Endothelial cell of umbilical vein (primary cell): ENCODE data around the gene NOP16. TPM values are rescaled to one million over a fixed set of nuclear protein-coding genes. Genes with fewer than 3 reads are reported as not detected.

Experiments
- BruUV-seq: library from RNA; stranded (reverse); fragments of 400-500 nt; replicated peaks from 2 replicates; lab custom pipeline; 2021; lab: Mats Ljungman, UMichigan
- CTCF ChIA-PET: fragments of 300-600, 350-600 bp; sonication (Branson Sonifier 250); formaldehyde crosslinking; loops from one replicate; lab custom pipeline; 2021; ENCODE audit warnings: antibody characterized with exemption, inconsistent platforms; lab: Charles Lee
- POLR2A ChIA-PET: fragments of 300-600, 350-600 bp; sonication (Branson Sonifier 250); formaldehyde crosslinking; loops from one replicate; lab custom pipeline; 2021; ENCODE audit warnings: antibody characterized with exemption, inconsistent platforms; lab: Charles Lee
- DNase-seq: peaks from one replicate; pipeline ENCODE4 v3.0.0-alpha.2; 2011; ENCODE audit warnings: low read depth, low spot score
- FAIRE-seq: peaks from 2 replicates; lab custom pipeline; 2011; peaks lifted over from hg19 to GRCh38; lab: Jason Lieb, UNC
- H2AFZ ChIP-seq: 2 replicates; pipeline ENCODE4 v1.6.0; 2012; ENCODE audit warnings: low read depth, low read length, control low read depth, inconsistent platforms
- H3K27ac ChIP-seq: 2 replicates; pipeline ENCODE4 v1.5.1; 2011; ENCODE audit warnings: low read depth, mild to moderate bottlenecking, control low read depth, low read length, moderate library complexity; ENCODE audit not compliant: insufficient read depth
- H3K27me3 ChIP-seq, 2 experiments: 2 replicates each; pipeline versions ENCODE4 v1.6.0 to v1.6.1; 2011; ENCODE audit warnings: low read length in 2 of 2, mixed read lengths in 1 of 2; ENCODE audit not compliant: control insufficient read depth in 2 of 2, insufficient read depth in 2 of 2
- H3K36me3 ChIP-seq, 2 experiments: 2 replicates in 1 of 2; 3 replicates in 1 of 2; pipeline ENCODE4 v1.5.1; 2011; ENCODE audit warnings: low read length in 2 of 2, mild to moderate bottlenecking in 1 of 2, moderate library complexity in 1 of 2; ENCODE audit not compliant: control insufficient read depth in 2 of 2, insufficient read depth in 2 of 2; ENCODE audit errors: extremely low read depth in 1 of 2
- H3K4me1 ChIP-seq: 3 replicates; pipeline ENCODE4 v1.5.1; 2011; ENCODE audit warnings: mild to moderate bottlenecking, low read length; ENCODE audit not compliant: control insufficient read depth, insufficient read depth; ENCODE audit errors: extremely low read depth
- H3K4me2 ChIP-seq: 2 replicates; pipeline ENCODE4 v1.6.1; 2011; ENCODE audit warnings: low read length, control low read depth, mixed read lengths; ENCODE audit not compliant: insufficient read depth
- H3K4me3 ChIP-seq, 3 experiments: fragments of 200-600 bp in 1 of 3; sonication (generic), shearing (Covaris generic) in 1 of 3; replicated peaks in 1 of 3; 2 replicates each; pipeline ENCODE4 v1.5.1; 2011 to 2016; ENCODE audit warnings: control low read depth in 3 of 3, low read length in 3 of 3, mild to moderate bottlenecking in 2 of 3, inconsistent platforms in 1 of 3, low read depth in 1 of 3, moderate library complexity in 1 of 3; ENCODE audit not compliant: insufficient read depth in 1 of 3
- H3K79me2 ChIP-seq: 2 replicates; pipeline ENCODE4 v1.6.0; 2012; ENCODE audit warnings: low read length, inconsistent platforms; ENCODE audit not compliant: control insufficient read depth, insufficient read depth
- H3K9ac ChIP-seq: replicated peaks from 2 replicates; pipeline ENCODE3; 2011; ENCODE audit warnings: low read length, control low read depth; ENCODE audit not compliant: insufficient read depth; ENCODE audit errors: extremely low read depth
- H3K9me1 ChIP-seq: replicated peaks from 3 replicates; pipeline ENCODE4 v1.6.0; 2011; ENCODE audit warnings: mild to moderate bottlenecking, low read length; ENCODE audit not compliant: control insufficient read depth, insufficient read depth; ENCODE audit errors: extremely low read depth
- H3K9me3 ChIP-seq: replicated peaks from 2 replicates; pipeline ENCODE4 v1.5.1; 2012; ENCODE audit warnings: low read length, inconsistent platforms; ENCODE audit not compliant: control insufficient read depth, insufficient read depth
- H4K20me1 ChIP-seq: replicated peaks from 2 replicates; pipeline ENCODE3; 2011; ENCODE audit warnings: mild to moderate bottlenecking, low read length; ENCODE audit not compliant: control insufficient read depth, insufficient read depth; ENCODE audit errors: extremely low read depth
- EZH2 ChIP-seq: IDR thresholded peaks from 2 replicates; pipeline ENCODE4 v1.6.1; 2012; ENCODE audit warnings: borderline replicate concordance, low read depth, mild to moderate bottlenecking, moderate library complexity, low read length, inconsistent platforms; ENCODE audit not compliant: severe bottlenecking
- FOS ChIP-seq: IDR thresholded peaks from 2 replicates; pipeline ENCODE4 v1.6.1; 2011; ENCODE audit warnings: mild to moderate bottlenecking, low read length, moderate library complexity, borderline replicate concordance; ENCODE audit not compliant: insufficient read depth
- GATA2 ChIP-seq: IDR thresholded peaks from 2 replicates; pipeline ENCODE4 v1.7.0; 2011; ENCODE audit warnings: low read depth, mild to moderate bottlenecking, moderate library complexity, mixed read lengths, low read length; ENCODE audit not compliant: insufficient read length, insufficient read depth
- JUN ChIP-seq: IDR thresholded peaks from 2 replicates; pipeline ENCODE4 v1.6.1; 2011; ENCODE audit warnings: borderline replicate concordance, low read depth; ENCODE audit not compliant: insufficient read length, insufficient read depth
- MYC ChIP-seq: IDR thresholded peaks from one replicate; pipeline ENCODE4 v1.6.1; 2011; ENCODE audit warnings: mild to moderate bottlenecking, low read depth, low read length
- POLR2AphosphoS5 ChIP-seq: IDR thresholded peaks from 2 replicates; pipeline ENCODE4 v1.6.1; 2012; ENCODE audit warnings: low read depth, mild to moderate bottlenecking, control low read depth, low read length, moderate library complexity; ENCODE audit not compliant: insufficient read depth
- dilution Hi-C: fragments of 300-500 bp; cut with MboI; formaldehyde crosslinking; loops from one replicate; pipeline ENCODE4 v1.15.0; 2019; ENCODE audit warnings: low sequenced_read_pairs; ENCODE audit not compliant: extremely low pct_ligation_motif_present
- intact Hi-C: fragments of 100-400 bp; cut with micrococcal nuclease; formaldehyde crosslinking; loops from one replicate; pipeline ENCODE4 v1.10.0; 2022
- polyA plus RNA-seq, 4 experiments: library from polyadenylated mRNA; depleted of rRNA in 3 of 4; stranded (reverse) in 3 of 4; unstranded in 1 of 4; fragments of >200 nt; gene quantifications; 2 replicates each; pipeline versions ENCODE4 v1.2.1 to v1.2.3, GENCODE V29; 2011 to 2012; ENCODE audit warnings: missing spikeins in 1 of 4
- total RNA-seq: library from RNA; stranded (reverse); gene quantifications from 2 replicates; pipeline ENCODE4 v1.2.3, GENCODE V29; 2021
- TF ChIP-seq, protein P1 (sequence below): IDR thresholded peaks from 2 replicates; pipeline ENCODE4 v1.6.1; 2011; ENCODE audit not compliant: insufficient read depth, insufficient read length

NOP16 gene
- total and polyA plus RNA-seq, 2 donors (not counting 3 experiments of a cell fraction or from before 2014, with no cell fraction given): 41.1 to 47.4 TPM

DNA sequence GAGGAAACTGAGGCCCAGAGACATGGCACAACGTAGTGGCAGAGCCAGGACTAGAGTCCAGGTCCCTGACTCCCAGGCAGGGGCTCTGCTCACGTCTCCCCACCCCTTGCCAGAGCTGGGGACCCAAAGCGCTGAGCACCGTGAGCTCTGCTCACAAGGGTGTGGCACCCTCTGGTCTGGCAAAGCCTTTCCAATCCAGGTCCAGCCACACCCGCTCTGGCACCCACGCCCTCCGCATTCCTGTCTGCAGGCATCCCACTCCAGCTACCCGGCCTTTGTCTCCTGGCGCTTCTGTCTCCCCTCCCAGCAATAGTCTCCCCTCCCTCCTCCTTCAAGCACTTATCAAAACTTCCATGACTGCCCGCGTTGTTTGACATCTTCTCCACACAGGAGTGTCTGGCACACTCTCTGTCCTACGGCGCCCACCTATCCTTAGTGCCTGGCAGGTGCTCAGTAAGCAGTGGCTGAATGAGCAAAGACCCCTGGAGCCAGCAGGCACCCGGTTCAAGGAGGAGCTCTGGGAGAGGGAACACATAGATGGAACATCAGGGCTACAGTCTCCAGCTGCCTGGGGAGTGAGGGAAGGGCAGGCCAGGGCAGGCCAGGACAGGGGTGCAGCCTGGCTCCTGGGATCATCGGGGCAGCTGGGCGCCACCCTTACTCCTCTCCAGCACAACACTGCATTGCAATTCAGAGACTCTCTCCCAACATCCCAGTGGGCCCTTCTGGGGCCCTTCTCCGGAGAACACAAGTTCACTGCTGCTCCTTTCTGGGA, 12.2 kb upstream of the NOP16 start:
- H3K9me1 ChIP-seq: no peaks in the 10 kb centered on the region
- H3K4me1 ChIP-seq: no peaks in the 10 kb centered on the region
- TF ChIP-seq POLR2AphosphoS5: no peak
- H3K79me2 ChIP-seq: no peaks in the 10 kb centered on the region
- no peak overlapping the region for H2AFZ ChIP-seq
- FAIRE-seq (no peak), DNase-seq (no peak)
- no peak overlapping the region for H3K27ac ChIP-seq
- dilution Hi-C loops: no loop called here
- ChIA-PET CTCF (interaction anchor here (0.6 kb wide), 1 partner anchor 588 kb away, joined by 4 read pairs; no protein-coding TSS in a partner anchor), POLR2A (no interaction called here)
- peaks cover 0 to 24% of the 10 kb centered on the region in 2 experiments for H3K36me3 ChIP-seq
- no peaks in the 10 kb centered on the region for H3K9me3 ChIP-seq
- H3K4me2 ChIP-seq: no peak overlapping the region
- no TSS peak for BruUV-seq
- intact Hi-C loops: no loop called here
- no peaks in the 10 kb centered on the region for H3K27me3 ChIP-seq
- H3K4me3 ChIP-seq: no peak overlapping the region
- no peak overlapping the region for H3K9ac ChIP-seq
- no peaks in the 10 kb centered on the region for H4K20me1 ChIP-seq

DNA sequence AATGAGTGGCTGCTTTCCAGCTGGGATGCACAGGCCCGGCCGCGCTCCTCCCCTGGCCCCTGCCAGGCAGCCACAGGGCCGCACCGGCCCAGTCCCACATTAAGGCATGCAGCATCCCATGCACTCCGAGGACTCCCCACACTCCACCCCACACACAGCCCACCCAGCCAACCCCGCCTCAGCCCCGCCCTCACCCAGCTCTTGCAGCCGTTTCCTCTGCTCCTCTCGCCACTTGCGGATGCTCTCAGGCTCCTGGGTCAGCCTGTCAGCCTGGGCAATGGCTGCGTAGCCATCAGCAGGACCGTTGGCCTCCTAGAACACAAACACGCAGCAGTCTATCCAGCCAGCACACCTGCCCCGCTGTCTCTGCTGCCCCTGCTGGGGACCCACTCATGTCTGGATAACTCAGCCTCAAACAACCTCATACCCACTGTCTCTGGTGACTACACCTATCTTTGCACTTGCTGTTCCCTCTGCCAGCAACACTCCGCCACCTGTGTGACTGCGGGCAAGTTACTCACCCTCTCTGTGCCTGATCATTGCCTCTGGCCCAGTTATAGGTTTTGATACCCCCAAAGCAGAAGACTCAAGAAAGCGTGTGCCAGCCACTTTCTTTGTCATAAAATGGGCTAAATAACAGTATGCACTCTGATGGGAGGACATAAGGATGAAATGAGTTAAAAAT, 9.5 kb upstream of the NOP16 start:
- no peaks in the 10 kb centered on the region for H3K27me3 ChIP-seq
- H3K4me1 ChIP-seq: no peaks in the 10 kb centered on the region
- no peak overlapping the region for H2AFZ ChIP-seq
- ChIA-PET POLR2A (no interaction called here), CTCF (no interaction called here)
- H3K79me2 ChIP-seq: no peaks in the 10 kb centered on the region
- no peaks in the 10 kb centered on the region for H3K9me1 ChIP-seq
- BruUV-seq: no TSS peak
- no peak overlapping the region for H3K9ac ChIP-seq
- TF ChIP-seq FOS (no peak), EZH2 (no peak), MYC (no peak), GATA2 (no peak), JUN (no peak)
- TF ChIP-seq, protein P1, sequence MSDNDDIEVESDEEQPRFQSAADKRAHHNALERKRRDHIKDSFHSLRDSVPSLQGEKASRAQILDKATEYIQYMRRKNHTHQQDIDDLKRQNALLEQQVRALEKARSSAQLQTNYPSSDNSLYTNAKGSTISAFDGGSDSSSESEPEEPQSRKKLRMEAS: no peak
- no peak for DNase-seq
- no peak overlapping the region for H3K4me2 ChIP-seq
- no peak for FAIRE-seq
- H3K4me3 ChIP-seq: no peak overlapping the region
- H3K9me3 ChIP-seq: no peaks in the 10 kb centered on the region
- no peaks in the 10 kb centered on the region for H4K20me1 ChIP-seq
- intact Hi-C loops (no loop called here), dilution Hi-C loops (no loop called here)
- no peak overlapping the region for H3K27ac ChIP-seq
- H3K36me3 ChIP-seq: peaks cover 2 to 25% of the 10 kb centered on the region in 2 experiments
